ENCODE results near the gene EVI5. TPM values are rescaled to one million over a fixed set of nuclear protein-coding genes. Genes with fewer than 3 reads are reported as not detected.
"Not testable (repeated sequence)": the region's sequence is repeated elsewhere in the genome, so short reads cannot be mapped to it uniquely, and the experiment has no call there.

The EVI5 gene
- total RNA-seq, 4 donors from 2014 or later: 13.6 to 21.6 (median 14.8) TPM

GRCh38 chr1:92786111-92786901 lies 1.4 kb upstream of the EVI5 start:
- no peaks in the 10 kb centered on the region for H3K9me3 ChIP-seq
- no peak overlapping the region for H3K27ac ChIP-seq
- peaks cover 25% of the 10 kb centered on the region for H3K4me1 ChIP-seq
- TF ChIP-seq CTCF (IDR thresholded peaks at IDR 0.05): no peak
- no peak for TF ChIP-seq POLR2AphosphoS5 (IDR thresholded peaks at IDR 0.05)
- no peak for TF ChIP-seq POLR2A (IDR thresholded peaks at IDR 0.05)
- no peak for TF ChIP-seq EP300 (IDR thresholded peaks at IDR 0.05)
- WGBS: 79% methylated on average over 5 of the region's 5 CpGs
- H3K36me3 ChIP-seq: no peaks in the 10 kb centered on the region
- H3K4me3 ChIP-seq: peak overlapping the region; percentile 74
- H3K27me3 ChIP-seq: no peaks in the 10 kb centered on the region
- DNase-seq (ENCODE audit: low spot score in 2 of 2): no peak

GRCh38 chr1:92784021-92784638 lies 778 bp downstream of the EVI5 start:
- H3K9me3 ChIP-seq: no peaks in the 10 kb centered on the region
- peak overlapping the region; percentile 74 for H3K4me3 ChIP-seq
- no peaks in the 10 kb centered on the region for H3K36me3 ChIP-seq
- H3K27ac ChIP-seq: peak overlapping the region; percentile 97
- peaks cover 25% of the 10 kb centered on the region for H3K4me1 ChIP-seq
- WGBS: under 1% methylated on average over 9 of the region's 25 CpGs
- no peaks in the 10 kb centered on the region for H3K27me3 ChIP-seq
- DNase-seq (ENCODE audit: low spot score in 2 of 2): no peak
- TF ChIP-seq POLR2A (IDR thresholded peaks at IDR 0.05) (no peak), EP300 (IDR thresholded peaks at IDR 0.05) (no peak), CTCF (IDR thresholded peaks at IDR 0.05) (no peak), POLR2AphosphoS5 (IDR thresholded peaks at IDR 0.05) (no peak)

GRCh38 chr1:92783550-92783949 lies 1.4 kb downstream of the EVI5 start:
- H3K4me3 ChIP-seq: peak overlapping the region; percentile 74
- H3K27me3 ChIP-seq; H3K9me3 ChIP-seq; DNase-seq (ENCODE audit: low spot score in 2 of 2); H3K36me3 ChIP-seq: not testable (repeated sequence)
- peaks cover 25% of the 10 kb centered on the region for H3K4me1 ChIP-seq
- peak in 1 of 2 donors; percentile 24 for TF ChIP-seq CTCF (IDR thresholded peaks at IDR 0.05)
- 44% methylated on average over 14 of the region's 14 CpGs for WGBS
- H3K27ac ChIP-seq: peak overlapping the region; percentile 97

GRCh38 chr1:92778376-92778775 lies 6.5 kb downstream of the EVI5 start:
- no peak for TF ChIP-seq CTCF (IDR thresholded peaks at IDR 0.05)
- TF ChIP-seq EP300 (IDR thresholded peaks at IDR 0.05): no peak
- TF ChIP-seq POLR2AphosphoS5 (IDR thresholded peaks at IDR 0.05): no peak
- no peak for TF ChIP-seq POLR2A (IDR thresholded peaks at IDR 0.05)
- Histone ChIP-seq H3K36me3 (no peaks in the 10 kb centered on the region), H3K27ac (no peak overlapping the region), H3K4me1 (peaks cover 13% of the 10 kb centered on the region), H3K9me3 (no peaks in the 10 kb centered on the region), H3K27me3 (no peaks in the 10 kb centered on the region), H3K4me3 (no peak overlapping the region)
- DNase-seq (ENCODE audit: low spot score in 2 of 2): no peak
- WGBS: 59% methylated on average over 1 of the region's 1 CpG

GRCh38 chr1:92774407-92774806 lies 10.5 kb downstream of the EVI5 start:
- Histone ChIP-seq H3K36me3 (no peaks in the 10 kb centered on the region), H3K27me3 (no peaks in the 10 kb centered on the region), H3K4me1 (no peaks in the 10 kb centered on the region), H3K9me3 (no peaks in the 10 kb centered on the region), H3K4me3 (no peak overlapping the region), H3K27ac (no peak overlapping the region)
- 97% methylated on average over 1 of the region's 1 CpG for WGBS
- no peak for DNase-seq (ENCODE audit: low spot score in 2 of 2)
- TF ChIP-seq POLR2AphosphoS5 (IDR thresholded peaks at IDR 0.05) (no peak), POLR2A (IDR thresholded peaks at IDR 0.05) (no peak), CTCF (IDR thresholded peaks at IDR 0.05) (no peak), EP300 (IDR thresholded peaks at IDR 0.05) (no peak)

GRCh38 chr1:92773749-92774148 lies 11.2 kb downstream of the EVI5 start:
- H3K36me3 ChIP-seq; DNase-seq (ENCODE audit: low spot score in 2 of 2); H3K27me3 ChIP-seq; H3K4me3 ChIP-seq; H3K27ac ChIP-seq; H3K9me3 ChIP-seq; H3K4me1 ChIP-seq: not testable (repeated sequence)
- 95% methylated on average over 2 of the region's 2 CpGs for WGBS
